SK-N-SH (cell line): Measurements from ENCODE around the gene NIT2. TPM values are rescaled to one million over a fixed set of nuclear protein-coding genes. Genes with fewer than 3 reads are reported as not detected.

Experiments
- CTCF ChIA-PET: fragments of 300-600, 350-600 bp; formaldehyde crosslinking; extraction: SDS; loops from one replicate; lab custom pipeline; 2021; lab: Yijun Ruan, JAX
- POLR2A ChIA-PET: fragments of 350-600 bp; sonication (Branson Sonifier 250); formaldehyde crosslinking; extraction: SDS; loops from one replicate; lab custom pipeline; 2020; ENCODE audit warnings: antibody characterized with exemption, inconsistent platforms; lab: Yijun Ruan, JAX
- DNase-seq: peaks from one replicate; pipeline ENCODE4 v3.0.0; 2012
- H2AFZ ChIP-seq: fragments of 200-600 bp; sonication (generic); 2 replicates; pipeline ENCODE4 v1.8.1; 2016; ENCODE audit warnings: antibody characterized with exemption, mild to moderate bottlenecking, low read depth
- H3F3A ChIP-seq: fragments of 200-600 bp; sonication (generic); replicated peaks from 2 replicates; pipeline ENCODE3; 2016; ENCODE audit warnings: antibody characterized with exemption, mild to moderate bottlenecking; ENCODE audit not compliant: insufficient read depth
- H3K27ac ChIP-seq, 2 experiments: fragments of 200-500 bp in 1 of 2; fragments of 200-600 bp in 1 of 2; sonication (Bioruptor generic) in 1 of 2; sonication (generic), shearing (Covaris generic) in 1 of 2; 2 replicates each; pipeline versions ENCODE4 v1.5.1 to v1.6.1; 2014 to 2016; ENCODE audit warnings: low read depth in 2 of 2, inconsistent platforms in 1 of 2, low read length in 1 of 2, mild to moderate bottlenecking in 1 of 2, mixed read lengths in 1 of 2
- H3K27me3 ChIP-seq: fragments of 200-600 bp; sonication (generic), shearing (Covaris generic); 2 replicates; pipeline ENCODE4 v1.6.1; 2016; ENCODE audit warnings: mixed run types; ENCODE audit not compliant: insufficient read depth
- H3K36me3 ChIP-seq, 2 experiments: fragments of 200-500 bp in 1 of 2; fragments of 200-600 bp in 1 of 2; sonication (Bioruptor generic) in 1 of 2; sonication (generic) in 1 of 2; replicated peaks in 1 of 2; 2 replicates each; pipeline versions ENCODE3 to v1.5.1; 2014 to 2016; ENCODE audit warnings: low read length in 1 of 2, mild to moderate bottlenecking in 1 of 2; ENCODE audit not compliant: insufficient read depth in 2 of 2, control insufficient read depth in 1 of 2
- H3K4me1 ChIP-seq, 2 experiments: fragments of 200-500 bp in 1 of 2; fragments of 200-600 bp in 1 of 2; sonication (Bioruptor generic) in 1 of 2; sonication (generic), shearing (Covaris generic) in 1 of 2; 2 replicates each; pipeline versions ENCODE4 v1.5.1 to v1.6.1; 2014 to 2016; ENCODE audit warnings: low read depth in 1 of 2, low read length in 1 of 2, mixed run types in 1 of 2; ENCODE audit not compliant: insufficient read depth in 2 of 2, control insufficient read depth in 1 of 2
- H3K4me2 ChIP-seq: fragments of 200-600 bp; sonication (generic), shearing (Covaris generic); 2 replicates; pipeline ENCODE4 v1.6.1; 2017; ENCODE audit warnings: mixed run types
- H3K4me3 ChIP-seq, 2 experiments: fragments of 200-500 bp in 1 of 2; fragments of 200-600 bp in 1 of 2; sonication (Bioruptor generic) in 1 of 2; sonication (generic), shearing (Covaris generic) in 1 of 2; 2 replicates each; pipeline versions ENCODE4 v1.5.1 to v1.8.1; 2014 to 2016; ENCODE audit warnings: low read depth in 2 of 2, inconsistent platforms in 1 of 2, low read length in 1 of 2, mild to moderate bottlenecking in 1 of 2, mixed read lengths in 1 of 2, moderate library complexity in 1 of 2
- H3K79me2 ChIP-seq: fragments of 200-600 bp; sonication (generic); 2 replicates; pipeline ENCODE4 v1.8.1; 2017; ENCODE audit warnings: mild to moderate bottlenecking; ENCODE audit not compliant: insufficient read depth
- H3K9ac ChIP-seq: fragments of 200-600 bp; sonication (generic); 2 replicates; pipeline ENCODE4 v1.6.1; 2017; ENCODE audit warnings: mixed run types
- H3K9me2 ChIP-seq: fragments of 200-600 bp; sonication (generic); 2 replicates; pipeline ENCODE4 v1.6.1; 2017; ENCODE audit warnings: mixed run types
- H3K9me3 ChIP-seq: fragments of 200-600 bp; sonication (generic); 2 replicates; pipeline ENCODE4 v1.6.1; 2017; ENCODE audit warnings: mixed run types, mild to moderate bottlenecking, moderate library complexity
- H4K20me1 ChIP-seq: fragments of 200-600 bp; sonication (generic); 2 replicates; pipeline ENCODE4 v1.6.1; 2017; ENCODE audit warnings: mild to moderate bottlenecking, mixed run types; ENCODE audit not compliant: insufficient read depth
- CHD2 ChIP-seq: fragments of 150-350 bp; IDR thresholded peaks from 2 replicates; pipeline ENCODE4 v1.6.1; 2018; ENCODE audit warnings: low read length; ENCODE audit not compliant: partially characterized antibody
- EP300 ChIP-seq, 2 experiments: IDR thresholded peaks; 2 replicates each; pipeline versions ENCODE4 v1.4.0 to v1.6.1; 2012; ENCODE audit warnings: borderline replicate concordance in 1 of 2, low read depth in 1 of 2, low read length in 1 of 2
- FOXJ3 ChIP-seq: sonication (generic); formaldehyde crosslinking; IDR thresholded peaks from 2 replicates; pipeline ENCODE4 v1.5.1; 2020; ENCODE audit warnings: mild to moderate bottlenecking, missing genetic modification reagents
- JUND ChIP-seq: IDR thresholded peaks from 2 replicates; pipeline ENCODE4 v1.4.0; 2012
- REST ChIP-seq: IDR thresholded peaks from 2 replicates; pipeline ENCODE4 v1.6.1; 2012; ENCODE audit warnings: mild to moderate bottlenecking, low read depth, low read length, moderate library complexity
- RFX5 ChIP-seq: IDR thresholded peaks from 2 replicates; pipeline ENCODE4 v1.6.1; 2012; ENCODE audit warnings: mild to moderate bottlenecking, improper control_type of control experiment, low read length
- TCF12 ChIP-seq: IDR thresholded peaks from 2 replicates; pipeline ENCODE4 v1.4.0; 2012
- ZBTB33 ChIP-seq: IDR thresholded peaks from 2 replicates; pipeline ENCODE4 v1.4.0; 2012; ENCODE audit warnings: low read depth, borderline replicate concordance
- WGBS: methylation state at CpG from one replicate; pipeline ENCODE4 v1.1.6; 2017; ENCODE audit warnings: low lambda C conversion rate; 5-methylcytosine and 5-hydroxymethylcytosine counted together
- polyA plus RNA-seq, 3 experiments: library from polyadenylated mRNA; depleted of rRNA; stranded (reverse); fragments of >200 nt; gene quantifications; 2 replicates each; pipeline ENCODE4 v1.2.3, GENCODE V29; 2012
- TF ChIP-seq, protein P1 (sequence below): IDR thresholded peaks from 2 replicates; pipeline ENCODE4 v1.4.0; 2012; ENCODE audit warnings: low read depth, borderline replicate concordance
- TF ChIP-seq, protein P2 (sequence below): IDR thresholded peaks from 2 replicates; pipeline ENCODE4; 2012

NIT2 gene
- polyA plus RNA-seq, 1 of the 3 experiments (the other 2 are of a cell fraction) = 28.6 TPM

DNA sequence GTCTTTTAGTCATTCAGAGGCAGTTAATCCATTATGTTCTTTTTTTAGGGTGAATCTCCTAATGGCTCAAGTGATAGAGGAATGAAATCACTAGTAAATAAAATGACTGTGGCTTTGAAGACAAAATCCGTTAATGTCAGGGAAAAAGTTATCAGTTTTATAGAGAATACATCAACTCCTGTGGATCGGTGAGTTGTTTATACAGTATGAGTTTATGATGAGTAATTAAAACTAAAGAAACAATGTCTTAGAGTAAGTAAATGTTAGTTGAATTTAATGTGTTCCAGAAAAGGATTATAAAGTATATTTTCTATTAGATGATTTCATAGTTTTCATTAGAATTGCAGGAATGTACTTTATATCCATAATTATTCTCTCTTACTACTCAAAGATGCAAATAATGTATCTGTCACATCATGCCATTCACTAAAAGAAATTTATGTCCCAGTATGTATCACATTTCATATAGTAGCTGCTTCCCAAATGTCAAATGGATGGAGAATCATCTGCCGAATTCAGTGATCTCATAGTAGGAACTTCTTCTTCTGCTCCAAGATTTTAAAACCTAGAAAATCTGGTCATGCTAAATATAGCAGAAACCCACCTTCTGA, 24.1 kb upstream of the NIT2 start:
- no peak for TF ChIP-seq RFX5
- TF ChIP-seq TCF12 = no peak
- TF ChIP-seq, protein P1, sequence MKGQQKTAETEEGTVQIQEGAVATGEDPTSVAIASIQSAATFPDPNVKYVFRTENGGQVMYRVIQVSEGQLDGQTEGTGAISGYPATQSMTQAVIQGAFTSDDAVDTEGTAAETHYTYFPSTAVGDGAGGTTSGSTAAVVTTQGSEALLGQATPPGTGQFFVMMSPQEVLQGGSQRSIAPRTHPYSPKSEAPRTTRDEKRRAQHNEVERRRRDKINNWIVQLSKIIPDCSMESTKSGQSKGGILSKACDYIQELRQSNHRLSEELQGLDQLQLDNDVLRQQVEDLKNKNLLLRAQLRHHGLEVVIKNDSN = no peak
- TF ChIP-seq REST = no peak
- TF ChIP-seq ZBTB33 = no peak
- TF ChIP-seq, protein P2, sequence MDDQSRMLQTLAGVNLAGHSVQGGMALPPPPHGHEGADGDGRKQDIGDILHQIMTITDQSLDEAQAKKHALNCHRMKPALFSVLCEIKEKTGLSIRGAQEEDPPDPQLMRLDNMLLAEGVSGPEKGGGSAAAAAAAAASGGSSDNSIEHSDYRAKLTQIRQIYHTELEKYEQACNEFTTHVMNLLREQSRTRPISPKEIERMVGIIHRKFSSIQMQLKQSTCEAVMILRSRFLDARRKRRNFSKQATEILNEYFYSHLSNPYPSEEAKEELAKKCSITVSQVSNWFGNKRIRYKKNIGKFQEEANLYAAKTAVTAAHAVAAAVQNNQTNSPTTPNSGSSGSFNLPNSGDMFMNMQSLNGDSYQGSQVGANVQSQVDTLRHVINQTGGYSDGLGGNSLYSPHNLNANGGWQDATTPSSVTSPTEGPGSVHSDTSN = no peak
- TF ChIP-seq FOXJ3 = no peak
- TF ChIP-seq JUND = no peak
- TF ChIP-seq EP300 (IDR thresholded peaks at IDR 0.05; ENCODE audit: borderline replicate concordance in 1 of 2, low read depth in 1 of 2, low read length in 1 of 2) = no peak
- TF ChIP-seq CHD2 = no peak
- TF ChIP-seq, all 33 proteins: peak for 0
- H3K9ac ChIP-seq = no peak overlapping the region
- H3K4me1 ChIP-seq = no peaks in the 10 kb centered on the region
- no peak overlapping the region for H3K4me3 ChIP-seq
- H3K4me2 ChIP-seq = no peak overlapping the region
- no peaks in the 10 kb centered on the region for H3K27me3 ChIP-seq
- H4K20me1 ChIP-seq = no peaks in the 10 kb centered on the region
- no peak overlapping the region for H2AFZ ChIP-seq
- no peaks in the 10 kb centered on the region for H3K9me3 ChIP-seq
- H3F3A ChIP-seq = peaks cover 7% of the 10 kb centered on the region
- H3K79me2 ChIP-seq = no peaks in the 10 kb centered on the region
- no peaks in the 10 kb centered on the region for H3K9me2 ChIP-seq
- ChIA-PET CTCF (no interaction called here), POLR2A (no interaction called here)
- WGBS = 96% methylated on average over 3 of the region's 3 CpGs
- peaks cover 36 to 61% of the 10 kb centered on the region in 2 experiments for H3K36me3 ChIP-seq
- no peak for DNase-seq
- H3K27ac ChIP-seq = no peak overlapping the region
